Neural cell (in vitro differentiated cells): ENCODE data around the gene ZFPL1. TPM values are rescaled to one million over a fixed set of nuclear protein-coding genes. Genes with fewer than 3 reads are reported as not detected.

Experiments
- H2AFZ ChIP-seq: fragments of 200-600, 300-800 bp; sonication (generic), shearing (Covaris generic); 2 replicates; pipeline ENCODE4 v1.6.0; 2014; ENCODE audit warnings: low read depth, mild to moderate bottlenecking, antibody characterized with exemption, low read length, moderate library complexity
- H3F3A ChIP-seq: fragments of 200-600 bp; shearing (Covaris generic); 2 replicates; pipeline ENCODE4 v1.6.1; 2016; ENCODE audit warnings: mild to moderate bottlenecking, moderate library complexity, mixed read lengths, antibody characterized with exemption, low read length; ENCODE audit not compliant: insufficient read depth, poor library complexity, severe bottlenecking
- H3K27ac ChIP-seq: fragments of 200-600, 300-800 bp; sonication (generic), shearing (Covaris generic); 2 replicates; pipeline ENCODE4 v1.5.1; 2014; ENCODE audit warnings: mild to moderate bottlenecking, low read length, moderate library complexity
- H3K27me3 ChIP-seq: fragments of 300-800, 200-600 bp; sonication (generic), shearing (Covaris generic); 2 replicates; pipeline ENCODE4 v1.6.0; 2014; ENCODE audit warnings: mild to moderate bottlenecking, low read depth, low read length, moderate library complexity; ENCODE audit not compliant: insufficient read depth
- H3K36me3 ChIP-seq: fragments of 300-800, 200-600 bp; sonication (generic), shearing (Covaris generic); 2 replicates; pipeline ENCODE4 v1.5.1; 2014; ENCODE audit warnings: mild to moderate bottlenecking, antibody characterized with exemption, low read length, moderate library complexity; ENCODE audit not compliant: insufficient read depth
- H3K4me2 ChIP-seq: fragments of 300-800, 200-600 bp; sonication (generic), shearing (Covaris generic); 2 replicates; pipeline ENCODE4 v1.6.0; 2014; ENCODE audit warnings: mild to moderate bottlenecking, low read length
- H3K4me3 ChIP-seq: fragments of 300-800, 200-600 bp; sonication (generic), shearing (Covaris generic); 2 replicates; pipeline ENCODE4 v1.5.1; 2014; ENCODE audit warnings: mild to moderate bottlenecking, low read length, moderate library complexity
- H3K79me2 ChIP-seq: fragments of 200-600 bp; shearing (Covaris generic); replicated peaks from 2 replicates; pipeline ENCODE4 v1.6.0; 2014; ENCODE audit warnings: mild to moderate bottlenecking, low read length, moderate library complexity; ENCODE audit not compliant: insufficient read depth
- H3K9ac ChIP-seq: fragments of 300-800, 200-600 bp; sonication (generic), shearing (Covaris generic); 2 replicates; pipeline ENCODE4 v1.6.1; 2016; ENCODE audit warnings: mild to moderate bottlenecking, low read length, mixed read lengths
- H3K9me2 ChIP-seq: fragments of 200-600 bp; shearing (Covaris generic); 2 replicates; pipeline ENCODE4 v1.6.1; 2016; ENCODE audit warnings: mild to moderate bottlenecking, low read length, mixed read lengths; ENCODE audit not compliant: insufficient read depth
- H3K9me3 ChIP-seq: fragments of 200-600, 300-800 bp; sonication (generic), shearing (Covaris generic); 2 replicates; pipeline ENCODE4 v1.6.1; 2016; ENCODE audit warnings: mild to moderate bottlenecking, mixed run types, low read length, moderate library complexity, mixed read lengths
- H4K20me1 ChIP-seq: fragments of 200-600 bp; shearing (Covaris generic); 2 replicates; pipeline ENCODE4 v1.6.1; 2016; ENCODE audit warnings: mild to moderate bottlenecking, mixed run types; ENCODE audit not compliant: insufficient read depth
- CTCF ChIP-seq: fragments of 450-650 bp; IDR thresholded peaks from 2 replicates; pipeline ENCODE4 v1.5.1; 2014; ENCODE audit warnings: antibody characterized with exemption, mild to moderate bottlenecking, moderate library complexity; ENCODE audit not compliant: poor library complexity, severe bottlenecking
- EP300 ChIP-seq: fragments of 450-650 bp; conservative IDR thresholded peaks from 2 replicates; pipeline ENCODE4 v1.6.1; 2014; ENCODE audit warnings: antibody characterized with exemption, mild to moderate bottlenecking, moderate library complexity; ENCODE audit not compliant: poor library complexity, severe bottlenecking
- EZH2 ChIP-seq: fragments of 200-600, 300-800 bp; shearing (Covaris generic), sonication (generic); IDR thresholded peaks from 2 replicates; pipeline ENCODE4 v1.6.1; 2014; ENCODE audit warnings: antibody characterized with exemption, low read length, borderline replicate concordance, mild to moderate bottlenecking; ENCODE audit not compliant: insufficient read depth, poor library complexity, severe bottlenecking
- MXI1 ChIP-seq: fragments of 450-650 bp; conservative IDR thresholded peaks from 2 replicates; pipeline ENCODE4 v1.6.1; 2014; ENCODE audit warnings: antibody characterized with exemption, mild to moderate bottlenecking; ENCODE audit not compliant: poor library complexity, severe bottlenecking
- POLR2AphosphoS5 ChIP-seq: IDR thresholded peaks from 2 replicates; pipeline ENCODE4 v1.6.1; 2012
- RAD21 ChIP-seq: fragments of 450-650 bp; conservative IDR thresholded peaks from 2 replicates; pipeline ENCODE4 v1.6.1; 2014; ENCODE audit warnings: antibody characterized with exemption, mild to moderate bottlenecking, moderate library complexity
- REST ChIP-seq: IDR thresholded peaks from 2 replicates; pipeline ENCODE4 v1.6.1; 2012; ENCODE audit warnings: borderline replicate concordance
- SMC3 ChIP-seq: fragments of 450-650 bp; conservative IDR thresholded peaks from 2 replicates; pipeline ENCODE4 v1.6.1; 2014; ENCODE audit warnings: antibody characterized with exemption, mild to moderate bottlenecking, moderate library complexity; ENCODE audit not compliant: poor library complexity
- TAF1 ChIP-seq: IDR thresholded peaks from 2 replicates; pipeline ENCODE4 v1.6.1; 2012; ENCODE audit warnings: low read depth
- polyA plus RNA-seq: library from polyadenylated mRNA; depleted of rRNA; stranded (reverse); fragments of >200 nt; gene quantifications from 2 replicates; pipeline ENCODE4 v1.2.3, GENCODE V29; 2014

Gene ZFPL1
- polyA plus RNA-seq, 1 donor from 2014 or later = 42.0 TPM

GRCh38 chr11:65063532-65063931 is 20.5 kb upstream of the ZFPL1 start:
- no peaks in the 10 kb centered on the region for H3K36me3 ChIP-seq

GRCh38 chr11:65064847-65065240 is 19.2 kb upstream of the ZFPL1 start:
- Histone ChIP-seq H3K79me2 (no peaks in the 10 kb centered on the region), H3K4me2 (no peak overlapping the region), H3K4me3 (no peak overlapping the region), H3K27ac (no peak overlapping the region), H3F3A (no peaks in the 10 kb centered on the region), H3K9me2 (no peaks in the 10 kb centered on the region), H4K20me1 (no peaks in the 10 kb centered on the region), H3K9me3 (no peaks in the 10 kb centered on the region), H2AFZ (no peak overlapping the region), H3K9ac (no peak overlapping the region), H3K36me3 (no peaks in the 10 kb centered on the region), H3K27me3 (no peaks in the 10 kb centered on the region)
- no peak for TF ChIP-seq EZH2
- no peak for TF ChIP-seq POLR2AphosphoS5
- no peak for TF ChIP-seq SMC3
- no peak for TF ChIP-seq EP300
- TF ChIP-seq MXI1 = no peak
- no peak for TF ChIP-seq REST

More at GRCh38 chr11:65063532-65063931, 20.5 kb upstream of the ZFPL1 start:
- no peak overlapping the region for H3K9ac ChIP-seq
- no peaks in the 10 kb centered on the region for H3F3A ChIP-seq
- no peak overlapping the region for H2AFZ ChIP-seq
- TF ChIP-seq EZH2 = no peak
- no peak for TF ChIP-seq SMC3
- TF ChIP-seq MXI1 = no peak
- no peak for TF ChIP-seq EP300
- no peaks in the 10 kb centered on the region for H4K20me1 ChIP-seq
- H3K4me3 ChIP-seq = no peak overlapping the region
- H3K4me2 ChIP-seq = no peak overlapping the region
- H3K9me2 ChIP-seq = no peaks in the 10 kb centered on the region
- H3K27ac ChIP-seq = no peak overlapping the region
- no peaks in the 10 kb centered on the region for H3K79me2 ChIP-seq
- no peaks in the 10 kb centered on the region for H3K27me3 ChIP-seq
- no peaks in the 10 kb centered on the region for H3K9me3 ChIP-seq

GRCh38 chr11:65065851-65066250 is 18.2 kb upstream of the ZFPL1 start:
- TF ChIP-seq POLR2AphosphoS5 = no peak
- TF ChIP-seq REST = no peak
- TF ChIP-seq TAF1 = no peak
- no peak for TF ChIP-seq RAD21
- no peak for TF ChIP-seq MXI1
- TF ChIP-seq EZH2 = no peak
- TF ChIP-seq EP300 = no peak
- TF ChIP-seq CTCF = no peak
- no peak for TF ChIP-seq SMC3
- Histone ChIP-seq H3K36me3 (no peaks in the 10 kb centered on the region), H4K20me1 (no peaks in the 10 kb centered on the region), H3F3A (no peaks in the 10 kb centered on the region), H2AFZ (no peak overlapping the region), H3K4me2 (no peak overlapping the region), H3K27ac (no peak overlapping the region), H3K9me2 (no peaks in the 10 kb centered on the region), H3K4me3 (no peak overlapping the region), H3K79me2 (no peaks in the 10 kb centered on the region), H3K9ac (no peak overlapping the region), H3K27me3 (no peaks in the 10 kb centered on the region), H3K9me3 (no peaks in the 10 kb centered on the region)
